Keratinocyte (primary cell): ENCODE data around the gene LGR4. TPM values are rescaled to one million over a fixed set of nuclear protein-coding genes. Genes with fewer than 3 reads are reported as not detected.

Experiments used
- DNase-seq: peaks from one replicate; pipeline ENCODE4 v3.0.0-alpha.2; 2011; ENCODE audit warnings: low read depth, missing footprints, low spot score
- FAIRE-seq: peaks from 2 replicates; lab custom pipeline; 2011; peaks lifted over from hg19 to GRCh38; lab: Jason Lieb, UNC
- H2AFZ ChIP-seq: 2 replicates; pipeline ENCODE4 v1.6.0; 2012; ENCODE audit warnings: low read length, control low read depth, inconsistent platforms; ENCODE audit not compliant: control insufficient read depth
- H3K27ac ChIP-seq: 2 replicates; pipeline ENCODE4 v1.5.1; 2011; ENCODE audit warnings: low read length; ENCODE audit not compliant: control insufficient read depth, insufficient read depth
- H3K27me3 ChIP-seq: 3 replicates; pipeline ENCODE4 v1.6.0; 2011; ENCODE audit warnings: low read length; ENCODE audit not compliant: control insufficient read depth, insufficient read depth; ENCODE audit errors: extremely low read depth
- H3K36me3 ChIP-seq, 2 experiments: 2 replicates in 1 of 2; 3 replicates in 1 of 2; pipeline ENCODE4 v1.5.1; 2011; ENCODE audit warnings: low read length in 2 of 2, mild to moderate bottlenecking in 1 of 2; ENCODE audit not compliant: control insufficient read depth in 2 of 2, insufficient read depth in 2 of 2; ENCODE audit errors: extremely low read depth in 1 of 2
- H3K4me1 ChIP-seq: 3 replicates; pipeline ENCODE4 v1.5.1; 2011; ENCODE audit warnings: low read length; ENCODE audit not compliant: control insufficient read depth, insufficient read depth; ENCODE audit errors: extremely low read depth
- H3K4me2 ChIP-seq: 3 replicates; pipeline ENCODE4 v1.6.0; 2011; ENCODE audit warnings: low read depth, low read length; ENCODE audit not compliant: control insufficient read depth, insufficient read depth; ENCODE audit errors: extremely low read depth
- H3K4me3 ChIP-seq, 3 experiments: fragments of 200-600 bp in 1 of 3; sonication (generic) in 1 of 3; 2 replicates in 2 of 3; 3 replicates in 1 of 3; pipeline ENCODE4 v1.5.1; 2011 to 2016; ENCODE audit warnings: low read length in 3 of 3, mild to moderate bottlenecking in 3 of 3, control low read depth in 2 of 3, inconsistent platforms in 1 of 3, low read depth in 1 of 3, mixed read lengths in 1 of 3, mixed run types in 1 of 3, moderate library complexity in 1 of 3; ENCODE audit not compliant: control insufficient read depth in 2 of 3, insufficient read depth in 2 of 3; ENCODE audit errors: extremely low read depth in 1 of 3
- H3K79me2 ChIP-seq: 2 replicates; pipeline ENCODE4 v1.6.0; 2012; ENCODE audit warnings: low read length; ENCODE audit not compliant: control insufficient read depth, insufficient read depth
- H3K9ac ChIP-seq: 3 replicates; pipeline ENCODE4 v1.6.0; 2011; ENCODE audit warnings: low read length; ENCODE audit not compliant: control insufficient read depth, insufficient read depth; ENCODE audit errors: extremely low read depth
- H3K9me1 ChIP-seq: 3 replicates; pipeline ENCODE4 v1.6.0; 2011; ENCODE audit warnings: low read length; ENCODE audit not compliant: control insufficient read depth, insufficient read depth; ENCODE audit errors: extremely low read depth
- H3K9me3 ChIP-seq: 2 replicates; pipeline ENCODE4 v1.5.1; 2012; ENCODE audit warnings: low read depth, low read length; ENCODE audit not compliant: control insufficient read depth
- H4K20me1 ChIP-seq: 3 replicates; pipeline ENCODE4 v1.6.0; 2011; ENCODE audit warnings: low read length; ENCODE audit not compliant: control insufficient read depth, insufficient read depth; ENCODE audit errors: extremely low read depth
- CTCF ChIP-seq, 3 experiments: IDR thresholded peaks in 1 of 3; conservative IDR thresholded peaks in 1 of 3; optimal IDR thresholded peaks in 1 of 3; 2 replicates in 2 of 3; 3 replicates in 1 of 3; pipeline versions ENCODE3 to v1.5.1; 2011; ENCODE audit warnings: low read length in 3 of 3, mild to moderate bottlenecking in 3 of 3, moderate library complexity in 2 of 3, control low read depth in 1 of 3, inconsistent platforms in 1 of 3; ENCODE audit not compliant: insufficient read depth in 2 of 3; ENCODE audit errors: extremely low read depth in 1 of 3
- EZH2 ChIP-seq: IDR thresholded peaks from one replicate; pipeline ENCODE4 v1.6.1; 2012; ENCODE audit warnings: inconsistent platforms, mild to moderate bottlenecking, low read length, moderate library complexity
- dilution Hi-C: fragments of 300-500 bp; cut with MboI; formaldehyde crosslinking; loops from one replicate; pipeline ENCODE4 v1.7.0; 2020; ENCODE audit warnings: low sequenced_read_pairs; ENCODE audit not compliant: extremely low pct_ligation_motif_present
- polyA plus RNA-seq, 5 experiments: library from polyadenylated mRNA; depleted of rRNA in 3 of 5; stranded (reverse) in 3 of 5; stranded (forward) in 1 of 5; unstranded in 1 of 5; fragments of >200 nt; gene quantifications; 1 replicate in 1 of 5; 2 replicates in 3 of 5; 3 replicates in 1 of 5; pipeline versions ENCODE4 v1.2.1 to v1.2.3, GENCODE V29; 2011 to 2012; ENCODE audit warnings: missing spikeins in 2 of 5, low read depth in 1 of 5, low replicate concordance in 1 of 5

The LGR4 gene
- polyA plus RNA-seq, 1 donor (not counting 4 experiments of a cell fraction or from before 2014, with no cell fraction given) = 49.7 TPM

GRCh38 chr11:27482793-27483192, 10.2 kb upstream of the LGR4 start:
- H3K4me2 ChIP-seq = no peak overlapping the region
- DNase-seq (no peak), FAIRE-seq (no peak)
- H3K79me2 ChIP-seq = no peaks in the 10 kb centered on the region
- H3K9ac ChIP-seq = no peak overlapping the region
- no peaks in the 10 kb centered on the region for H4K20me1 ChIP-seq
- H3K27me3 ChIP-seq = no peaks in the 10 kb centered on the region
- H3K4me1 ChIP-seq = no peaks in the 10 kb centered on the region
- TF ChIP-seq CTCF (optimal IDR thresholded peaks at IDR 0.05 in 1 of 3, IDR thresholded peaks at IDR 0.05 in 1 of 3, conservative IDR thresholded peaks at IDR 0.05 in 1 of 3; ENCODE audit: extremely low read depth in 1 of 3, insufficient read depth in 2 of 3, low read length in 3 of 3) = no peak
- no peak for TF ChIP-seq EZH2
- no peak overlapping the region for H2AFZ ChIP-seq
- H3K27ac ChIP-seq = no peak overlapping the region
- no peak overlapping the region for H3K4me3 ChIP-seq
- H3K9me1 ChIP-seq = no peaks in the 10 kb centered on the region
- no peaks in the 10 kb centered on the region for H3K9me3 ChIP-seq
- no peaks in the 10 kb centered on the region for H3K36me3 ChIP-seq
- dilution Hi-C loops = loop anchor here (25.0 kb wide), 1 partner anchor 295 kb away; no protein-coding TSS in a partner anchor

GRCh38 chr11:27481992-27482391, 9.4 kb upstream of the LGR4 start:
- Histone ChIP-seq H3K9ac (no peak overlapping the region), H3K4me3 (no peak overlapping the region), H4K20me1 (no peaks in the 10 kb centered on the region), H3K9me3 (no peaks in the 10 kb centered on the region), H3K9me1 (no peaks in the 10 kb centered on the region), H3K36me3 (no peaks in the 10 kb centered on the region), H3K27me3 (no peaks in the 10 kb centered on the region), H3K27ac (no peak overlapping the region), H2AFZ (no peak overlapping the region), H3K4me2 (no peak overlapping the region), H3K79me2 (no peaks in the 10 kb centered on the region), H3K4me1 (no peaks in the 10 kb centered on the region)
- TF ChIP-seq EZH2 (no peak), CTCF (optimal IDR thresholded peaks at IDR 0.05 in 1 of 3, IDR thresholded peaks at IDR 0.05 in 1 of 3, conservative IDR thresholded peaks at IDR 0.05 in 1 of 3; ENCODE audit: extremely low read depth in 1 of 3, insufficient read depth in 2 of 3, low read length in 3 of 3) (no peak)
- dilution Hi-C loops = loop anchor here (25.0 kb wide), 1 partner anchor 295 kb away; no protein-coding TSS in a partner anchor
- FAIRE-seq = no peak
- DNase-seq = no peak
